Upper lobe of left lung (tissue), 6 donors: Measurements from ENCODE around the gene TMEM30A. TPM values are rescaled to one million over a fixed set of nuclear protein-coding genes. Genes with fewer than 3 reads are reported as not detected.

Experiments
- ATAC-seq, 2 donors: fragments of 200-7000 bp; cut with Tn5 transposase; one replicate each; pipeline ENCODE4 v1.9.1; 2022; ENCODE audit warnings: mild to moderate bottlenecking in 2 of 2, moderate library complexity in 2 of 2; ENCODE audit not compliant: low FRiP score in 2 of 2
- DNase-seq, 2 donors: peaks; one replicate each; pipeline ENCODE4 v3.0.0-alpha.2; 2019 to 2020
- H3K27ac ChIP-seq, 4 donors: fragments of 200-600 bp; sonication (generic); one replicate each; pipeline ENCODE4 v1.5.1; 2016 to 2019
- H3K27me3 ChIP-seq, 4 donors: fragments of 200-600 bp; sonication (generic); one replicate each; pipeline ENCODE4 v1.5.1; 2017 to 2019
- H3K36me3 ChIP-seq, 4 donors: fragments of 200-600 bp; sonication (generic); one replicate each; pipeline ENCODE4 v1.5.1; 2016 to 2019
- H3K4me1 ChIP-seq, 4 donors: fragments of 200-600 bp; sonication (generic); one replicate each; pipeline ENCODE4 v1.5.1; 2018 to 2019
- H3K4me3 ChIP-seq, 4 donors: fragments of 200-600 bp; sonication (generic); one replicate each; pipeline ENCODE4 v1.5.1; 2017 to 2019; ENCODE audit warnings: mild to moderate bottlenecking in 2 of 4, moderate library complexity in 1 of 4
- H3K9me3 ChIP-seq, 4 donors: fragments of 200-600 bp; sonication (generic); one replicate each; pipeline ENCODE4 v1.5.1; 2018 to 2019
- CTCF ChIP-seq, 6 experiments: fragments of 450-650 bp in 4 of 6; fragments of 200-600 bp in 2 of 6; sonication (generic) in 2 of 6; IDR thresholded peaks; one replicate each; pipeline ENCODE4 v1.5.1; 2016 to 2019; ENCODE audit warnings: antibody characterized with exemption in 6 of 6
- EP300 ChIP-seq, 4 donors: sonication (generic); formaldehyde crosslinking; IDR thresholded peaks; one replicate each; pipeline ENCODE4 v1.5.1; 2017; ENCODE audit warnings: antibody characterized with exemption in 4 of 4, control low read depth in 2 of 4
- POLR2A ChIP-seq, 4 donors: fragments of 450-650 bp; IDR thresholded peaks; one replicate each; pipeline ENCODE4 v1.5.1; 2016 to 2017; ENCODE audit warnings: antibody characterized with exemption in 4 of 4, mild to moderate bottlenecking in 2 of 4
- POLR2AphosphoS5 ChIP-seq, 2 donors: sonication (generic); formaldehyde crosslinking; IDR thresholded peaks; one replicate each; pipeline ENCODE4 v1.5.1; 2017; ENCODE audit warnings: antibody characterized with exemption in 2 of 2
- WGBS, 2 donors: methylation state at CpG; one replicate each; pipeline ENCODE4 v1.1.5; 2017 to 2018; 5-methylcytosine and 5-hydroxymethylcytosine counted together
- total RNA-seq, 6 donors: library from RNA; depleted of rRNA in 4 of 6; stranded (reverse); fragments of >200 nt in 4 of 6; gene quantifications; one replicate each; pipeline versions ENCODE4 v1.1.0 to v1.2.1, GENCODE V29; 2016 to 2021
- donor health status: DM: no; HTN: no; CAD: no; lungs with moderate emphysema.
- donor health status: DM: no; HTN: yes; CAD: no; lungs with severe emphysema.

Gene TMEM30A
- total RNA-seq, 6 donors from 2014 or later = 38.8 to 177 (median 140) TPM

GRCh38 chr6:75262716-75263400 lies 21.7 kb downstream of the TMEM30A start:
- Histone ChIP-seq H3K36me3 (peaks cover 16 to 70% (median 38%) of the 10 kb centered on the region in 4 donors), H3K4me3 (no peak overlapping the region), H3K27ac (no peak overlapping the region), H3K27me3 (no peaks in the 10 kb centered on the region), H3K4me1 (peaks cover 12 to 15% (median 13%) of the 10 kb centered on the region in 4 donors), H3K9me3 (no peaks in the 10 kb centered on the region)
- no peak for ATAC-seq
- TF ChIP-seq EP300 (IDR thresholded peaks at IDR 0.05) (no peak), CTCF (IDR thresholded peaks at IDR 0.05) (no peak), POLR2AphosphoS5 (IDR thresholded peaks at IDR 0.05) (no peak), POLR2A (IDR thresholded peaks at IDR 0.05) (no peak)
- no peak for DNase-seq
- WGBS, 2 donors = 69 to 73% methylated on average over 4 of the region's 4 CpGs

- 100% methylated on average over 1 of the region's 1 CpG for WGBS, 2 donors
- no peak for ATAC-seq
- Histone ChIP-seq H3K27me3 (no peaks in the 10 kb centered on the region), H3K9me3 (no peaks in the 10 kb centered on the region), H3K4me3 (no peak overlapping the region), H3K4me1 (no peaks in the 10 kb centered on the region), H3K36me3 (peaks cover 16 to 78% (median 40%) of the 10 kb centered on the region in 4 donors), H3K27ac (no peak overlapping the region)
- TF ChIP-seq POLR2A (IDR thresholded peaks at IDR 0.05) (no peak), EP300 (IDR thresholded peaks at IDR 0.05) (no peak), POLR2AphosphoS5 (IDR thresholded peaks at IDR 0.05) (no peak), CTCF (IDR thresholded peaks at IDR 0.05) (no peak)
- no peak for DNase-seq
Measured at GRCh38 chr6:75261299-75261698, 23.3 kb downstream of the TMEM30A start.

- WGBS, 2 donors = 89 to 100% methylated on average over 1 of the region's 1 CpG
- Histone ChIP-seq H3K4me1 (no peaks in the 10 kb centered on the region), H3K9me3 (no peaks in the 10 kb centered on the region), H3K36me3 (peaks cover 24 to 76% (median 33%) of the 10 kb centered on the region in 4 donors), H3K4me3 (no peak overlapping the region), H3K27me3 (no peaks in the 10 kb centered on the region), H3K27ac (no peak overlapping the region)
- TF ChIP-seq EP300 (IDR thresholded peaks at IDR 0.05) (no peak), CTCF (IDR thresholded peaks at IDR 0.05) (no peak), POLR2A (IDR thresholded peaks at IDR 0.05) (no peak), POLR2AphosphoS5 (IDR thresholded peaks at IDR 0.05) (no peak)
- no peak for ATAC-seq
- no peak for DNase-seq
Measured at GRCh38 chr6:75257343-75258087, 27.1 kb downstream of the TMEM30A start.

GRCh38 chr6:75250552-75250951 lies 34.0 kb downstream of the TMEM30A start:
- Histone ChIP-seq H3K4me1 (no peaks in the 10 kb centered on the region), H3K27ac (no peak overlapping the region), H3K9me3 (no peaks in the 10 kb centered on the region), H3K36me3 (peaks cover 0 to 22% (median 4%) of the 10 kb centered on the region in 4 donors), H3K4me3 (no peak overlapping the region), H3K27me3 (no peaks in the 10 kb centered on the region)
- ATAC-seq = no peak
- 86 to 89% methylated on average over 2 of the region's 2 CpGs for WGBS, 2 donors
- TF ChIP-seq CTCF (IDR thresholded peaks at IDR 0.05) = no peak
- no peak for TF ChIP-seq POLR2AphosphoS5 (IDR thresholded peaks at IDR 0.05)
- no peak for TF ChIP-seq POLR2A (IDR thresholded peaks at IDR 0.05)
- TF ChIP-seq EP300 (IDR thresholded peaks at IDR 0.05) = no peak
- DNase-seq = no peak
